ENCODE measurements around the gene FRMPD4. TPM values are rescaled to one million over a fixed set of nuclear protein-coding genes. Genes with fewer than 3 reads are reported as not detected.
"Not testable (repeated sequence)": the region's sequence is repeated elsewhere in the genome, so short reads cannot be mapped to it uniquely, and the experiment has no call there.

The FRMPD4 gene
- total RNA-seq, 2 donors from 2014 or later = not detected

DNA sequence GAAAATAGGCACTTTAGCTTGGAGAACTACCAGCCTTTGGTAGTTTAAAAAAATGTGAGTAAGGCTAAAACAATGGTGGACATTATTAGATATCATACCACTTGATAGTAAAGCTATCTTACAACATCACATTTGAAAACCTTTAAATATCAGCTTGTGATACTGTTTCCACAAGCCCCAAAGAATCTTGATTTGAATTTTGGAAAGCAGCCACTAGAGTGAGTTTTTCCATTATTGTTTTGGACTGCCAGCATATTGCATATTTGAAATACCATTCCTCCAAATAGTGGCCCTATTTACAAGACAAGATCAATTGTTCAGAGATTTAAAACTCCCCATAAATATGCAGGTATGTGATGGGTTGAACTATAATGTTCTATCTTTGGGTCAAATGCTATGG lies 349.9 kb downstream of the FRMPD4 start:
- H3K27me3 Mint-ChIP-seq = no peaks in the 10 kb centered on the region
- no peaks in the 10 kb centered on the region for H3K9me3 Mint-ChIP-seq
- no peak for ATAC-seq (replicated peaks)
- no peaks in the 10 kb centered on the region for H3K36me3 Mint-ChIP-seq (ENCODE audit: low read depth)
- H3K27ac Mint-ChIP-seq = no peak overlapping the region
- H3K4me3 Mint-ChIP-seq = no peak overlapping the region
- no peaks in the 10 kb centered on the region for H3K4me1 Mint-ChIP-seq

DNA sequence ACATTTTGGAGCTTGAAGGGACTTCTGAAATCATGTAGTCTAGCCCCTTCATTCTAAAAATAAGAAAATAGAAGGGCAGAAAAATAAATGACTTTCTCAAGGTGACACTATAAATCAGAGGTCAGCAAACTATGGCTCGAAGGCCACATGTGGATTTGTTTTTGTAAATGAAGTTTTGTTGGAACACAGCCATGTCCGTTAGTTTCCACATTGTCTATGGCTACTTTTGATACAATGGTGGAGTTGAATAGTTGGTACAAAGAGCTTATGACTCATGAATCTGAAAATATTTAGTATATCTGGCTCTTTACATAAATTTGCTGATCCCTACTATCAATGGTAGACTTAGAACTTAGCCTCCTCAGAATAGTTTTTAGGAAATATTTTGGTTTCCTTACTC lies 350.5 kb downstream of the FRMPD4 start:
- H3K27me3 Mint-ChIP-seq = no peaks in the 10 kb centered on the region
- no peak overlapping the region for H3K27ac Mint-ChIP-seq
- no peaks in the 10 kb centered on the region for H3K9me3 Mint-ChIP-seq
- H3K36me3 Mint-ChIP-seq (ENCODE audit: low read depth) = no peaks in the 10 kb centered on the region
- no peak overlapping the region for H3K4me3 Mint-ChIP-seq
- ATAC-seq (replicated peaks) = no peak
- no peaks in the 10 kb centered on the region for H3K4me1 Mint-ChIP-seq

DNA sequence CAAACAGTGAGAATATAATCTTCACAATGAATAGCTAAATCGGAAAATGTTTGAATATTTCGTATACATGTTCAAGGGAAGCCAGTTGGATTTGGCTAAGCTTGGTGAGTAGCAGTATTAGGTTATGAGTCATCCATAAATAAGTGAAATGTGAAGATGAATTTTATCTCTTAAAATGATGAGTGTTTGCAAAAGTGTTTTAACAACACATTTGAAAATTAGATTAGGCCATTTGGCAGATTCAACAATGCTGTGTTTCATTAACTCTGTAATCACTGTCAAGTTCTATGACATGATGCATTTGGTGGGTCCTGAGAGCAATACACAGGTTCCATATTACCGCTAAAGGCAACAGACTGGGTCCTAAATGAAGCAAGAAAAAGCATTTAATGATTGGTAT lies 351.1 kb downstream of the FRMPD4 start:
- H3K4me3 Mint-ChIP-seq = no peak overlapping the region
- H3K4me1 Mint-ChIP-seq = no peaks in the 10 kb centered on the region
- ATAC-seq (replicated peaks) = no peak
- no peaks in the 10 kb centered on the region for H3K36me3 Mint-ChIP-seq (ENCODE audit: low read depth)
- no peaks in the 10 kb centered on the region for H3K9me3 Mint-ChIP-seq
- H3K27me3 Mint-ChIP-seq = no peaks in the 10 kb centered on the region
- H3K27ac Mint-ChIP-seq = no peak overlapping the region

DNA sequence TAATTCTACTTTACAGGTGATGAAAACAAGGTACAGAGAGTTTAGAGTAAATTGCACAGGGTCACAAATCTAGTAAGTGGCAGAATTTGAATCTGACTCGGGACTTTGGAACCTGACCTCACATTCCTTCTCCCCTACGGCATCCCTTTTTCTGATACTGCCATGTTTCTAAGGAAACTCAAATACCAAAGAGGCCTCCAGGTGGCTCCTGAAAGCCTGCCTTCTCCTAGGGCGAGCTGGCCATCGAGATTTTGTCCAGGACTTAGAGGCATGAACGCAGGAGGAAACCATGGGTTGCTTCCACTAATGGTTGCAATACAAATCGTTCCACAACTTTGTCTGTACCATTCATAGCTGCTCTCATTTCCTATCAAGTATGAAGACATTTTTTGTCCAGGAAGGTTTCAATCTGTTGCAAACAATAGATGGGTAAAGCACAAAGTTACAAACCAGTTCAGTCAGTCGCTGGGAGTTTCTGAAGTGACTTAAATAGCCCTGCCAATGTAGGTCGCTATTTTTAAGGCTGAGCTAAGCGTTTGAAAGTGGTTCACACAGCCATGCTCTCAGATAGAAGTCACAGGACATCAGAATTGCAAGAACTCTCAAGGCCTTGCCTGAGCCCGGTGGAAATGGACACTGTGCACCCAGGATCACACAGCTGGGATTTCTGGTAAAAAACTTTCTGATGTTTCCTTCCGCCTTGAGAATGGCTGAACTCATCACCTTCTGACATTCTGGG lies 356.3 kb downstream of the FRMPD4 start:
- H3K4me3 Mint-ChIP-seq = no peak overlapping the region
- no peaks in the 10 kb centered on the region for H3K9me3 Mint-ChIP-seq
- H3K4me1 Mint-ChIP-seq = no peaks in the 10 kb centered on the region
- no peaks in the 10 kb centered on the region for H3K27me3 Mint-ChIP-seq
- no peaks in the 10 kb centered on the region for H3K36me3 Mint-ChIP-seq (ENCODE audit: low read depth)
- H3K27ac Mint-ChIP-seq = no peak overlapping the region
- no peak for ATAC-seq (replicated peaks)

DNA sequence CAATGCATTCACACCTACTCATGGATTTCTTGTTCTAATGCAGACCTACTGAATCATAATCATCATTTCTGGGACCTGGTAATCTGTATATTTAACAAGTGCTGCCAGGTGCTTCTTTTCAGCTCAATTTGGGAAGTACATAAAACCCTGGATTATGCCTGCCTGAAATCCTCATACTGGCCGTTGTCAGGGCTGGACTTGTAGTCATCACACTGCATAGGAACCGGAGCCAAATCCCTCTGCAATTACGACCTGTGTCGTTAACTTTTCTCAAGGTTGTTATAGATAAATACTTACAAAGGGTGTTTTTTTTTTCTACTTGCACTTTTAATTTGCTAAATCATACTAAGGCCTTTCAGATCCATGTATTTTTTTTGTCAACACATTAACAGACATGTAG lies 358.1 kb downstream of the FRMPD4 start:
- ATAC-seq (replicated peaks) = no peak
- Mint-ChIP-seq H3K27ac (no peak overlapping the region), H3K9me3 (no peaks in the 10 kb centered on the region), H3K27me3 (no peaks in the 10 kb centered on the region), H3K4me1 (no peaks in the 10 kb centered on the region), H3K4me3 (no peak overlapping the region), H3K36me3 (ENCODE audit: low read depth) (no peaks in the 10 kb centered on the region)

DNA sequence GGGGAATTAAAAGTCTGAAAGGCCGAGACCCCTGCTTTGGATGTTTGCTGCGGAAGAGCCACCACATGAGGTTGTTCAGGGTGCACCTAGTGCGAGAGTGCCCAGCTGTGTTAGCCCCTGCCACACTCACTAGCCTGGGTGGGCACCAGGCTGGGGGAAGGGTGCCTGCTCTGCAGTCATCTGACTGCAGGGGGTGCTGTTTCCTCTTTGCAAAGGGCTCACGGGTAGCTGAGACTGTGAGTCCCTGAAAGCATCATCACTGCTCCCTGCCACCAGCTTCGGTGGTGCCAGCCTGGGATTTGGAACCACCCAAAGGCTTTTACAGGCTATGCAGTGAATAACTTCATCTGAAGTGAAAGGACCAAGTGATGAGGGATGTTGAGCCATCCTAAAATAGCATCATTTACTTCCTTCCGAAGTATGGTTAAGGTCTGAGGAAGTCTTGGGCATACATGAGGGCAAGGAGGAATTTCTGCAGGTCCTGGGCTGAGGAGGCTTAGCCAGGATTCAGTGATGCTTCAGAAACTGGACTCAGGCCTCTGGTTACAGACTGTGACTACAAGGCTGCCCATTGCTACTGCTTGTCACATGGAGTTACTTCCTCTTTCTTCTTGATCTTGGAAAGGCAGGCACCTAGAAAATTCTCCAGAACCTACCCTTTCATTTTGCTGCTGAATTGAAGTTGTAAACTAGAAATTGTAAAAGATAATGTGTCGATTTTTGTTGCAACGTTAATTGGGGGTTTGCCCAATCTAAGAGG lies 359.7 kb downstream of the FRMPD4 start:
- no peaks in the 10 kb centered on the region for H3K36me3 Mint-ChIP-seq (ENCODE audit: low read depth)
- no peak overlapping the region for H3K27ac Mint-ChIP-seq
- no peak overlapping the region for H3K4me3 Mint-ChIP-seq
- H3K4me1 Mint-ChIP-seq = no peaks in the 10 kb centered on the region
- no peak for ATAC-seq (replicated peaks)
- H3K9me3 Mint-ChIP-seq = no peaks in the 10 kb centered on the region
- no peaks in the 10 kb centered on the region for H3K27me3 Mint-ChIP-seq

DNA sequence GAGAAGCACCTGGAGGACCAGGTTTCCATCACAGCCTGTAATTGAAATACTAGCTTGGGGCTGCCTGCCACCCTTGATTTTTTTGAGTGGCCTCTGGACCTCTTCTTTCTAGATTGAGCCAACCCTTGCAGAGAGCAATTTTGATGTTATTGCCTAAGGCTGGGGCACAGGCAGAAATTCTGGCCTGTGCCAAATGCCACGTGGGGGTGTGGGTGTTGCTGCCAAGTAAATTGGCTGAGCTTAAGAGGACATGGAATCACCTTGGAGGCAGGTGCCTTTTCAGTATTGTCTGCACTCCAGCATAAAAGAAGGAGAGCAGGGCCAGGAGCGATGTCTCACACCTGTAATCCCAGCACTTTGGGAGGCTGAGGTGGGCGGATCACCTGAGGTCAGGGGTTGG lies 366.9 kb downstream of the FRMPD4 start:
- no peaks in the 10 kb centered on the region for H3K4me1 Mint-ChIP-seq
- H3K9me3 Mint-ChIP-seq = no peaks in the 10 kb centered on the region
- H3K27me3 Mint-ChIP-seq = no peaks in the 10 kb centered on the region
- no peaks in the 10 kb centered on the region for H3K36me3 Mint-ChIP-seq (ENCODE audit: low read depth)
- no peak for ATAC-seq (replicated peaks)
- H3K4me3 Mint-ChIP-seq = no peak overlapping the region
- no peak overlapping the region for H3K27ac Mint-ChIP-seq

DNA sequence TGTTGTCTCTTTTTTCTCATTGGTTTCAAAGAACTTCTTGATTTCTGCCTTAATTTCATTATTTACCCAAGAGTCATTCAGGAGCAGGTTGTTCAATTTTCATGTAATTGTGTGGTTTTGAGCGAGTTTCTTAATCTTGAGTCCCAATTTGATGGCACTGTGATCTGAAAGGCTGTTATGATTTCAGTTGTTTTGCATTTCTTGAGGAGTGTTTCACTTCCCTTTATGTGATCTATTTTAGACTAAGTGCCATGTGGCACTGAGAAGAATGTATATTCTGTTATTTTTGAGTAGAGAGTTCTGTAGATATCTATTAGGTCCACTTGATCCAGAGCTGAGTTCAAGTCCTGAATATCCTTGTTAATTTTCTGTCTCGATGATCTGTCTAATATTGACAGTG lies 377.1 kb downstream of the FRMPD4 start:
- H3K4me1 Mint-ChIP-seq; H3K27ac Mint-ChIP-seq; H3K36me3 Mint-ChIP-seq (ENCODE audit: low read depth); H3K4me3 Mint-ChIP-seq; H3K27me3 Mint-ChIP-seq; H3K9me3 Mint-ChIP-seq; ATAC-seq (replicated peaks): not testable (repeated sequence)

DNA sequence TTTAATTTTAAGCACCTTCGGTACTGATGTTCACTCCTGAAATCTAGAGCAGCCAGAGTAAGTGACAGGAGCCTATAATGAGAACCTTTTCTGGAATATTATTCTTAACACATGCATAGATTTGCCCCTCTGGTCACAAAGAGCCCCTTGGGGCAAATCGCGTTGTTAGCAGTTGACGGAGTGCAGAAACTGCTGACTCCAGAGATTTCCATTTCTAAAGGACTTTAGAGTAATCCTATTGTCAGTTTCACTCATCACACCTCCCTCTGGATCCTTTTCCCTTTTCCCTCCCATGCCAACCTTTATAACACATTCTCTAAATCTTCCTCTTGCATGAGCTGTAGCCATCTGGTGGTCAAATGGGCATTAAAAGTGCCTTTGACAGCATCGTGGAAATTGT lies 388.0 kb downstream of the FRMPD4 start:
- Mint-ChIP-seq H3K4me3 (no peak overlapping the region), H3K27me3 (no peaks in the 10 kb centered on the region), H3K36me3 (ENCODE audit: low read depth) (no peaks in the 10 kb centered on the region), H3K4me1 (no peaks in the 10 kb centered on the region), H3K9me3 (no peaks in the 10 kb centered on the region), H3K27ac (no peak overlapping the region)
- no peak for ATAC-seq (replicated peaks)

DNA sequence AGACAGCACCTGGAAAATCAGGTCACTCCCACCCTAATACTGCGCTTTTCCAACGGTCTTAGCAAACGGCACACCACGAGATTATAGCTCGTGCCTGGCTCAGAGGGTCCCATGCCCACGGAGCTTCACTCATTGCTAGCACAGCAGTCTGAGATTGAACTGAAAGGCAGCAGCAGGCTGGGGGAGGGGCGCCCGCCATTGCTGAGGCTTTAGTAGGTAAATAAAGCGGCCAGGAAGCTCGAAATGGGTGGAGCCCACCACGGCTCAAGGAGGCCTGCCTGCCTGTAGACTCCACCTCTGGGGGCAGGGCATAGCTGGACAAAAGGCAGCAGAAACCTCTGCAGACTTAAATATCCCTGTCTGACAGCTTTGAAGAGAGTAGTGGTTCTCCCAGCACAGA lies 399.8 kb downstream of the FRMPD4 start:
- H3K27me3 Mint-ChIP-seq; ATAC-seq (replicated peaks); H3K4me1 Mint-ChIP-seq; H3K27ac Mint-ChIP-seq; H3K9me3 Mint-ChIP-seq; H3K36me3 Mint-ChIP-seq (ENCODE audit: low read depth); H3K4me3 Mint-ChIP-seq: not testable (repeated sequence)

DNA sequence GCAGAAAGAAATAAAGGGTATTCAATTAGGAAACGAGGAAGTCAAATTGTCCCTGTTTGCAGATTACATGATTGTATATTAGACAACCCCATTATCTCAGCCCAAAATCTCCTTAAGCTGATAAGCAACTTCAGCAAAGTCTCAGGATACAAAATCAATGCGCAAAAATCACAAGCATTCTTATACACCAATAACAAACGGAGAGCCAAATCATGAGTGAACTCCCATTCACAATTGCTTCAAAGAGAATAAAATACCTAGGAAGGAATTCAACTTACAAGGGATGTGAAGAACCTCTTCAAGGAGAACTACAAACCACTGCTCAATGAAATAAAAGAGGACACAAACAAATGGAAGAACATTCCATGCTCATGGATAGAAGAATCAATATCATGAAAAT lies 404.0 kb downstream of the FRMPD4 start:
- not testable (repeated sequence) for ATAC-seq (replicated peaks); H3K36me3 Mint-ChIP-seq (ENCODE audit: low read depth); H3K4me1 Mint-ChIP-seq; H3K27me3 Mint-ChIP-seq; H3K9me3 Mint-ChIP-seq; H3K27ac Mint-ChIP-seq; H3K4me3 Mint-ChIP-seq

DNA sequence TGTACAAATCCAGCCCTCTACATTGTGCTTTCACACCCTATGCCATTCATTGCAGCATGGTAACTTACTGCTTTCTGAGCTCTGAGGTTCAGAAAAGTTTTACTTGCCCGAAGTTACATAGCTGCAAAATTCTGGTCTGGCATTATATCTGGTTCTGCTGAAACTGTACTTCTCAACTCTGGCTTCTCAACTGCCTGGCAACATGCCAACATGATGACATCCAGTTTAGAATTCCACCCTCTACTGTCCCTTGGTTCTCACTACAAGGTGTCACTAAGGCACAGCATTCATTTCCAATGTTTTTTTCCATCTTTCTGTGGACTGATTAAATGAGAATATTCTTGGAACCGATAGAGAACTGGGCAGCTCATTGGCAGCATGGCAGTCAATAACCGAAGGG lies 410.1 kb downstream of the FRMPD4 start:
- Mint-ChIP-seq H3K27me3 (no peaks in the 10 kb centered on the region), H3K9me3 (no peaks in the 10 kb centered on the region), H3K4me1 (no peaks in the 10 kb centered on the region), H3K36me3 (ENCODE audit: low read depth) (no peaks in the 10 kb centered on the region), H3K27ac (no peak overlapping the region), H3K4me3 (no peak overlapping the region)
- ATAC-seq (replicated peaks) = no peak

DNA sequence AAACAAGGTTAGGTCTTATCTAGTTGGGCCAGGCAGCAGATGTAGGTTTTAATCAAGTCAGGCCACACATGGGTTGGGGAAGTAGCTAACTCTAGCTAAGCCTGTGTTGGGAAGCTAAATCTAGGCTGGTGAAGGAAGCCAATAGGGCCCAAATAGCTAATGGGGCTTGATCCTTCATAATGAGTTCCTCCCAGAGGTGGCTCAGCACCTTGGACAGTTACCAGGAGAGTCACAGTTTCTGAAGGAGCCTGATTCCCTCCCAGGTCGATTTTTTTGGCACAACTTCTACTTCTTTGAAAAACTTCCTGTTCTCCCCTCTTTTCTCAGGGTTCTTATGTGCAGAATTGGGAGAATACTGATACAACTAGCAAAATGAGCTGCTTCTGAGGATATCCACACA lies 410.5 kb downstream of the FRMPD4 start:
- H3K4me3 Mint-ChIP-seq = no peak overlapping the region
- no peak for ATAC-seq (replicated peaks)
- H3K4me1 Mint-ChIP-seq = no peaks in the 10 kb centered on the region
- H3K9me3 Mint-ChIP-seq = no peaks in the 10 kb centered on the region
- H3K27ac Mint-ChIP-seq = no peak overlapping the region
- H3K27me3 Mint-ChIP-seq = no peaks in the 10 kb centered on the region
- no peaks in the 10 kb centered on the region for H3K36me3 Mint-ChIP-seq (ENCODE audit: low read depth)

DNA sequence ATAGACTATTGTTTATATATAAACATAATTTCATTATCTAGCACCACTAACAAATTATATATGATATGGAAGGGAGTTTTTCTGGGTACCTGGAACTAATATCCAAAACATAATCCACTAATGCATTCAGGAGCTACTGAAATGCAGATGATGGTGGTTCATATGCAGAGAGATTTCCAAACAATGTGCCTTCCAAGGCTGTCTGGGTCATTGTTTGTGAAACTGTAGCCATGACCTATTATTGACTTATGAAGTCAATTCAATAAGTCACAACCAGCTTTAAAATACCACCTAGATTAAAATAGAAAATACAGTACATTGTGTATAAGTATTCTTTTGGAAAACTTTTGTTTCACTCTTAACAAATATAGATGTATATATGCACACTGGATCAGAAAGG lies 415.9 kb downstream of the FRMPD4 start:
- Mint-ChIP-seq H3K9me3 (no peaks in the 10 kb centered on the region), H3K27ac (no peak overlapping the region), H3K27me3 (no peaks in the 10 kb centered on the region), H3K36me3 (ENCODE audit: low read depth) (no peaks in the 10 kb centered on the region), H3K4me3 (no peak overlapping the region), H3K4me1 (no peaks in the 10 kb centered on the region)
- no peak for ATAC-seq (replicated peaks)

DNA sequence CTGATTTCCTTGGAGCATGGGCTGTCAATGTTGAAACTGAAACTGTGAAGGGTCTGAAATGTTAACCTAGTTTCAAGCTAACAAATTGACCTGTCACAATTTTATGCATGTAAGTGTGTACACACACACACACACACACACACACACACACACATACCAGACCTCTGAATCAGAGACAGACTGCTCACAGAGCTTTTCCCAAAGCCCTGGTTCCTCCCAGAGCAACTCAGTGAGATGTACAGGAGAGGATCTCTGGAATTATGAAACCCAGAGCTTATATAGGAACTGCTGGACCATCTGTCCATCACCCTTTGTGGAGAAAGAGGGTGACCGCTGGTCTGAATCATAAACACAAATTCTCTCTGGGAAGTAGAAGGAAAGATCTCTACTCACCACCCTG lies 424.8 kb downstream of the FRMPD4 start:
- H3K27ac Mint-ChIP-seq = no peak overlapping the region
- no peaks in the 10 kb centered on the region for H3K36me3 Mint-ChIP-seq (ENCODE audit: low read depth)
- H3K27me3 Mint-ChIP-seq = no peaks in the 10 kb centered on the region
- ATAC-seq (replicated peaks) = no peak
- H3K4me3 Mint-ChIP-seq = no peak overlapping the region
- no peaks in the 10 kb centered on the region for H3K9me3 Mint-ChIP-seq
- H3K4me1 Mint-ChIP-seq = no peaks in the 10 kb centered on the region

All from activated T-helper 17 cell treated with anti-CD3 and anti-CD28 coated beads, Interleukin-2, amount 50 U/mL, for 72 hours (primary cell).